Activated CD4-positive, alpha-beta T cell treated with anti-CD3 and anti-CD28 coated beads for 36 hours (primary cell): Measurements from ENCODE around the gene LRRC43. TPM values are rescaled to one million over a fixed set of nuclear protein-coding genes. Genes with fewer than 3 reads are reported as not detected.

Source experiments
- ATAC-seq: fragments of 200-7000 bp; cut with Tn5 transposase; one replicate; pipeline ENCODE4 v1.10.0; 2021; ENCODE audit warnings: mild to moderate bottlenecking, moderate library complexity
- CTCF ChIA-PET: fragments of 350-600 bp; sonication (Branson Sonifier 250); formaldehyde crosslinking; loops from one replicate; lab custom pipeline; 2021; ENCODE audit warnings: antibody characterized with exemption; lab: Charles Lee
- POLR2A ChIA-PET: fragments of 350-600 bp; sonication (Branson Sonifier 250); formaldehyde crosslinking; loops from one replicate; lab custom pipeline; 2021; ENCODE audit warnings: antibody characterized with exemption, inconsistent platforms; lab: Charles Lee
- DNase-seq: peaks from one replicate; pipeline ENCODE4 v3.0.0-alpha.2; 2020
- H3K27ac Mint-ChIP-seq: one replicate; pipeline ENCODE4 v1.8.0; 2021; ENCODE audit warnings: mixed read lengths
- H3K27me3 Mint-ChIP-seq: one replicate; pipeline ENCODE4 v1.8.0; 2021; ENCODE audit warnings: mixed read lengths
- H3K36me3 Mint-ChIP-seq: one replicate; pipeline ENCODE4 v1.8.0; 2021; ENCODE audit warnings: low read depth, mixed read lengths
- H3K4me1 Mint-ChIP-seq: one replicate; pipeline ENCODE4 v1.8.0; 2021; ENCODE audit warnings: mixed read lengths
- H3K4me3 Mint-ChIP-seq: one replicate; pipeline ENCODE4 v1.8.0; 2021; ENCODE audit warnings: mild to moderate bottlenecking, moderate library complexity, mixed read lengths
- H3K9me3 Mint-ChIP-seq: one replicate; pipeline ENCODE4 v1.8.0; 2021; ENCODE audit warnings: low read depth, mixed read lengths
- intact Hi-C, 2 experiments: fragments of 100-400 bp; cut with DNase I in 1 of 2; cut with micrococcal nuclease in 1 of 2; formaldehyde crosslinking; loops; one replicate each; pipeline versions ENCODE4 v1.14.2 to v1.15.1; 2022 to 2024; cut with DNase I, micrococcal nuclease
- total RNA-seq, 2 experiments: library from RNA; stranded (reverse); gene quantifications; one replicate each; pipeline ENCODE4 v1.2.3, GENCODE V29; 2021

Gene LRRC43
- total RNA-seq, 2 experiments from 2014 or later = 0.37 TPM; not detected in 1

- peak overlapping the region; percentile 92 for H3K4me3 Mint-ChIP-seq
- H3K9me3 Mint-ChIP-seq = no peaks in the 10 kb centered on the region
- H3K4me1 Mint-ChIP-seq = peaks cover 23% of the 10 kb centered on the region
- peaks cover 27% of the 10 kb centered on the region for H3K36me3 Mint-ChIP-seq
- no peak overlapping the region for H3K27ac Mint-ChIP-seq
- intact Hi-C loops = loop anchor here (2.0 to 5.0 kb wide), 5 partner anchors 17 to 1100 kb away; partner anchors contain the start of genes HIP1R (in 1 of the 2) and TMEM120B (in 1 of the 2)
- ATAC-seq (no peak), DNase-seq (no peak)
- POLR2A ChIA-PET = interaction anchor here (0.7 kb wide), 1 partner anchor 988 kb away, joined by 3 read pairs; no protein-coding TSS in a partner anchor
- CTCF ChIA-PET = interaction anchor here (0.6 to 1.2 kb wide), 3 partner anchors 36 to 244 kb away, joined by 3 to 5 read pairs (median 4); no protein-coding TSS in a partner anchor
- H3K27me3 Mint-ChIP-seq = no peaks in the 10 kb centered on the region
Observed at GRCh38 chr12:122227341-122227740, 44.4 kb downstream of the LRRC43 start.

GRCh38 chr12:122228092-122228491 lies 45.2 kb downstream of the LRRC43 start:
- Mint-ChIP-seq H3K27ac (no peak overlapping the region), H3K4me3 (no peak overlapping the region), H3K36me3 (peaks cover 24% of the 10 kb centered on the region), H3K4me1 (peaks cover 21% of the 10 kb centered on the region), H3K27me3 (no peaks in the 10 kb centered on the region), H3K9me3 (no peaks in the 10 kb centered on the region)
- ChIA-PET CTCF (no interaction called here), POLR2A (no interaction called here)
- DNase-seq (no peak), ATAC-seq (no peak)
- intact Hi-C loops = loop anchor here (5.0 kb wide), 3 partner anchors 516 to 1101 kb away; partner anchors contain the start of genes HIP1R (in 1 of the 2) and TMEM120B (in 1 of the 2)

- no peak overlapping the region for H3K4me3 Mint-ChIP-seq
- ChIA-PET CTCF (no interaction called here), POLR2A (no interaction called here)
- ATAC-seq = no peak
- peaks cover 22% of the 10 kb centered on the region for H3K36me3 Mint-ChIP-seq
- no peaks in the 10 kb centered on the region for H3K9me3 Mint-ChIP-seq
- no peaks in the 10 kb centered on the region for H3K27me3 Mint-ChIP-seq
- intact Hi-C loops = no loop called here
- H3K4me1 Mint-ChIP-seq = peaks cover 7% of the 10 kb centered on the region
- no peak for DNase-seq
- H3K27ac Mint-ChIP-seq = no peak overlapping the region
Observed at GRCh38 chr12:122230798-122231197, 47.9 kb downstream of the LRRC43 start.

GRCh38 chr12:122232691-122233090 lies 49.8 kb downstream of the LRRC43 start:
- ChIA-PET POLR2A (interaction anchor here (0.6 kb wide), 1 partner anchor 9 kb away, joined by 3 read pairs; no protein-coding TSS in a partner anchor), CTCF (interaction anchor here (0.8 to 1.4 kb wide), 4 partner anchors 11 to 109 kb away, joined by 3 to 4 read pairs (median 3); no protein-coding TSS in a partner anchor)
- Mint-ChIP-seq H3K36me3 (peaks cover 27% of the 10 kb centered on the region), H3K9me3 (no peaks in the 10 kb centered on the region), H3K4me1 (no peaks in the 10 kb centered on the region), H3K27ac (no peak overlapping the region), H3K4me3 (no peak overlapping the region), H3K27me3 (no peaks in the 10 kb centered on the region)
- intact Hi-C loops = no loop called here
- DNase-seq = no peak
- ATAC-seq = no peak

- Mint-ChIP-seq H3K4me1 (peaks cover 2% of the 10 kb centered on the region), H3K9me3 (no peaks in the 10 kb centered on the region), H3K4me3 (no peak overlapping the region), H3K27ac (no peak overlapping the region), H3K36me3 (peaks cover 35% of the 10 kb centered on the region), H3K27me3 (no peaks in the 10 kb centered on the region)
- no peak for ATAC-seq
- POLR2A ChIA-PET = no interaction called here
- DNase-seq = no peak
- CTCF ChIA-PET = interaction anchor here (0.7 kb wide), 1 partner anchor 19 kb away, joined by 3 read pairs; no protein-coding TSS in a partner anchor
- intact Hi-C loops = no loop called here
Observed at GRCh38 chr12:122235741-122236140, 52.8 kb downstream of the LRRC43 start.

- intact Hi-C loops = no loop called here
- ChIA-PET POLR2A (interaction anchor here (0.6 kb wide), 1 partner anchor 85 kb away, joined by 4 read pairs; no protein-coding TSS in a partner anchor), CTCF (interaction anchor here (0.6 kb wide), 1 partner anchor 123 kb away, joined by 3 read pairs; no protein-coding TSS in a partner anchor)
- ATAC-seq = no peak
- no peaks in the 10 kb centered on the region for H3K9me3 Mint-ChIP-seq
- no peak overlapping the region for H3K27ac Mint-ChIP-seq
- no peak for DNase-seq
- no peak overlapping the region for H3K4me3 Mint-ChIP-seq
- H3K4me1 Mint-ChIP-seq = peaks cover 7% of the 10 kb centered on the region
- H3K27me3 Mint-ChIP-seq = no peaks in the 10 kb centered on the region
- H3K36me3 Mint-ChIP-seq = peaks cover 32% of the 10 kb centered on the region
Observed at GRCh38 chr12:122238861-122239260, 55.9 kb downstream of the LRRC43 start.

- intact Hi-C loops = loop anchor here in 1 of 2 experiments (2.0 kb wide), 1 partner anchor 17 kb away; the partner anchor contains the start of gene DIABLO
- H3K4me3 Mint-ChIP-seq = peak overlapping the region; percentile 64
- DNase-seq = no peak
- ChIA-PET CTCF (interaction anchor here (0.9 to 1.6 kb wide), 4 partner anchors 11 to 38 kb away, joined by 3 to 6 read pairs (median 4); partner anchors contain the start of gene VPS33A), POLR2A (interaction anchor here (1.0 to 1.1 kb wide), 2 partner anchors 18 to 23 kb away, joined by 6 to 7 read pairs; partner anchors contain the start of gene DIABLO)
- no peaks in the 10 kb centered on the region for H3K9me3 Mint-ChIP-seq
- H3K27ac Mint-ChIP-seq = peak overlapping the region; percentile 92
- H3K4me1 Mint-ChIP-seq = peaks cover 28% of the 10 kb centered on the region
- H3K27me3 Mint-ChIP-seq = no peaks in the 10 kb centered on the region
- H3K36me3 Mint-ChIP-seq = peaks cover 29% of the 10 kb centered on the region
- ATAC-seq = peak; percentile 16
Observed at GRCh38 chr12:122243965-122244364, 61.0 kb downstream of the LRRC43 start.

- peaks cover 28% of the 10 kb centered on the region for H3K4me1 Mint-ChIP-seq
- peak overlapping the region; percentile 64 for H3K4me3 Mint-ChIP-seq
- H3K27me3 Mint-ChIP-seq = no peaks in the 10 kb centered on the region
- H3K27ac Mint-ChIP-seq = peak overlapping the region; percentile 92
- no peaks in the 10 kb centered on the region for H3K9me3 Mint-ChIP-seq
- H3K36me3 Mint-ChIP-seq = peaks cover 35% of the 10 kb centered on the region
- ChIA-PET POLR2A (interaction anchor here (0.7 to 1.1 kb wide), 4 partner anchors 19 to 84 kb away, joined by 3 to 7 read pairs (median 5); partner anchors contain the start of gene DIABLO), CTCF (interaction anchor here (0.7 to 1.6 kb wide), 8 partner anchors 11 to 327 kb away, joined by 3 to 7 read pairs (median 3); partner anchors contain the start of genes CFAP251 and VPS33A)
- intact Hi-C loops = loop anchor here in 1 of 2 experiments (2.0 kb wide), 1 partner anchor 18 kb away; the partner anchor contains the start of gene DIABLO
- DNase-seq = no peak
- ATAC-seq = peak; percentile 84
Observed at GRCh38 chr12:122244565-122245371, 61.8 kb downstream of the LRRC43 start.

GRCh38 chr12:122245553-122245952 lies 62.6 kb downstream of the LRRC43 start:
- peaks cover 27% of the 10 kb centered on the region for H3K4me1 Mint-ChIP-seq
- no peaks in the 10 kb centered on the region for H3K27me3 Mint-ChIP-seq
- no peaks in the 10 kb centered on the region for H3K9me3 Mint-ChIP-seq
- ChIA-PET POLR2A (no interaction called here), CTCF (interaction anchor here (0.5 to 1.5 kb wide), 6 partner anchors 20 to 1772 kb away, joined by 3 to 6 read pairs (median 3); partner anchors contain the start of genes DIABLO and VPS33A)
- H3K36me3 Mint-ChIP-seq = peaks cover 32% of the 10 kb centered on the region
- intact Hi-C loops = loop anchor here in 1 of 2 experiments (2.0 kb wide), 1 partner anchor 19 kb away; the partner anchor contains the start of gene DIABLO
- DNase-seq (no peak), ATAC-seq (no peak)
- peak overlapping the region; percentile 70 for H3K27ac Mint-ChIP-seq
- peak overlapping the region; percentile 64 for H3K4me3 Mint-ChIP-seq

GRCh38 chr12:122250047-122250446 lies 67.1 kb downstream of the LRRC43 start:
- Mint-ChIP-seq H3K36me3 (peaks cover 22% of the 10 kb centered on the region), H3K27ac (no peak overlapping the region), H3K27me3 (no peaks in the 10 kb centered on the region), H3K4me1 (peaks cover 14% of the 10 kb centered on the region), H3K4me3 (no peak overlapping the region), H3K9me3 (no peaks in the 10 kb centered on the region)
- ATAC-seq (no peak), DNase-seq (no peak)
- ChIA-PET CTCF (interaction anchor here (0.6 kb wide), 1 partner anchor 199 kb away, joined by 3 read pairs; no protein-coding TSS in a partner anchor), POLR2A (no interaction called here)
- intact Hi-C loops = no loop called here

GRCh38 chr12:122250536-122250935 lies 67.6 kb downstream of the LRRC43 start:
- DNase-seq = no peak
- intact Hi-C loops = no loop called here
- H3K4me3 Mint-ChIP-seq = no peak overlapping the region
- ATAC-seq = no peak
- CTCF ChIA-PET = interaction anchor here (0.6 kb wide), 1 partner anchor 200 kb away, joined by 3 read pairs; no protein-coding TSS in a partner anchor
- H3K36me3 Mint-ChIP-seq = peaks cover 24% of the 10 kb centered on the region
- POLR2A ChIA-PET = no interaction called here
- no peak overlapping the region for H3K27ac Mint-ChIP-seq
- H3K9me3 Mint-ChIP-seq = no peaks in the 10 kb centered on the region
- no peaks in the 10 kb centered on the region for H3K27me3 Mint-ChIP-seq
- H3K4me1 Mint-ChIP-seq = peaks cover 9% of the 10 kb centered on the region
